H1 (cell line): ENCODE measurements around the gene DNMT3L. TPM values are rescaled to one million over a fixed set of nuclear protein-coding genes. Genes with fewer than 3 reads are reported as not detected.

Source experiments
- CTCF ChIA-PET: fragments of 300-600 bp; sonication (Branson Sonifier 250); formaldehyde crosslinking; loops from one replicate; lab custom pipeline; 2021; ENCODE audit not compliant: partially characterized antibody; lab: Charles Lee
- POLR2A ChIA-PET: fragments of 300-600 bp; sonication (Branson Sonifier 250); formaldehyde crosslinking; loops from one replicate; lab custom pipeline; 2021; ENCODE audit warnings: inconsistent platforms; ENCODE audit not compliant: partially characterized antibody; lab: Charles Lee
- DNase-seq, 2 experiments: peaks; one replicate each; pipeline versions ENCODE4 v3.0.0 to v3.0.0-alpha.2; 2010 to 2022; ENCODE audit warnings: low spot score in 2 of 2, low read depth in 1 of 2, mixed read lengths in 1 of 2
- FAIRE-seq: peaks from 2 replicates; lab custom pipeline; 2011; peaks lifted over from hg19 to GRCh38; lab: Jason Lieb, UNC
- H2AFZ ChIP-seq: 2 replicates; pipeline ENCODE4 v1.8.1; 2012; ENCODE audit warnings: low read length, inconsistent platforms
- H2AK5ac ChIP-seq: 2 replicates; pipeline ENCODE4 v1.6.1; 2013; ENCODE audit warnings: low read depth, low read length
- H2BK120ac ChIP-seq: replicated peaks from 2 replicates; pipeline ENCODE3; 2013; ENCODE audit warnings: low read depth, low read length, inconsistent platforms
- H2BK12ac ChIP-seq: 2 replicates; pipeline ENCODE4 v1.6.1; 2013; ENCODE audit warnings: low read depth, low read length
- H2BK15ac ChIP-seq: 2 replicates; pipeline ENCODE4 v1.6.1; 2013; ENCODE audit warnings: low read length
- H2BK20ac ChIP-seq: 2 replicates; pipeline ENCODE4 v1.6.1; 2013; ENCODE audit warnings: low read length
- H2BK5ac ChIP-seq: 2 replicates; pipeline ENCODE4 v1.6.1; 2013; ENCODE audit warnings: low read depth, low read length
- H3K14ac ChIP-seq: 2 replicates; pipeline ENCODE4 v1.6.1; 2013; ENCODE audit warnings: inconsistent platforms; ENCODE audit not compliant: insufficient read length
- H3K18ac ChIP-seq: 2 replicates; pipeline ENCODE4 v1.6.1; 2013; ENCODE audit warnings: low read length; ENCODE audit errors: extremely low read depth
- H3K23ac ChIP-seq: 2 replicates; pipeline ENCODE4 v1.6.1; 2013; ENCODE audit warnings: inconsistent platforms; ENCODE audit not compliant: insufficient read length
- H3K23me2 ChIP-seq: 2 replicates; pipeline ENCODE4 v1.6.1; 2013; ENCODE audit warnings: low read depth, low read length
- H3K27ac ChIP-seq: 2 replicates; pipeline ENCODE4 v1.6.1; 2011; ENCODE audit warnings: low read depth, low read length, inconsistent platforms
- H3K27me3 ChIP-seq, 4 experiments: replicated peaks in 1 of 4; 1 replicate in 1 of 4; 2 replicates in 3 of 4; pipeline versions ENCODE4 v1.6.1 to v1.8.1; 2011 to 2013; ENCODE audit warnings: low read length in 3 of 4, mild to moderate bottlenecking in 3 of 4, inconsistent platforms in 2 of 4, mixed read lengths in 2 of 4, moderate library complexity in 1 of 4; ENCODE audit not compliant: control insufficient read depth in 3 of 4, insufficient read depth in 3 of 4; ENCODE audit errors: extremely low read depth in 1 of 4
- H3K36me3 ChIP-seq, 4 experiments: 2 replicates each; pipeline versions ENCODE4 v1.6.1 to v1.8.1; 2011 to 2013; ENCODE audit warnings: mild to moderate bottlenecking in 4 of 4, low read length in 3 of 4, moderate library complexity in 2 of 4, control low read depth in 1 of 4, inconsistent platforms in 1 of 4; ENCODE audit not compliant: insufficient read depth in 4 of 4, control insufficient read depth in 2 of 4
- H3K4ac ChIP-seq: replicated peaks from 2 replicates; pipeline ENCODE3; 2013; ENCODE audit warnings: low read length, low read depth, mixed read lengths, inconsistent platforms; ENCODE audit not compliant: insufficient read length
- H3K4me1 ChIP-seq, 4 experiments: replicated peaks in 1 of 4; 1 replicate in 1 of 4; 2 replicates in 3 of 4; pipeline versions ENCODE4 v1.6.1 to v1.8.1; 2011 to 2013; ENCODE audit warnings: low read length in 3 of 4, inconsistent platforms in 2 of 4, mixed read lengths in 1 of 4; ENCODE audit not compliant: insufficient read depth in 4 of 4, control insufficient read depth in 3 of 4
- H3K4me2 ChIP-seq, 2 experiments: 2 replicates each; pipeline versions ENCODE4 v1.6.1 to v1.8.1; 2011 to 2013; ENCODE audit warnings: low read depth in 2 of 2, low read length in 2 of 2, control low read depth in 1 of 2, inconsistent platforms in 1 of 2, mild to moderate bottlenecking in 1 of 2; ENCODE audit not compliant: insufficient read depth in 1 of 2
- H3K4me3 ChIP-seq, 4 experiments: fragments of 200-600, 300-600 bp in 1 of 4; sonication (generic), shearing (Covaris generic), sonication (Bioruptor Twin) in 1 of 4; 2 replicates each; pipeline versions ENCODE4 v1.5.1 to v1.8.1; 2011 to 2016; ENCODE audit warnings: low read length in 4 of 4, low read depth in 3 of 4, control low read depth in 2 of 4, inconsistent platforms in 2 of 4, mild to moderate bottlenecking in 2 of 4, mixed read lengths in 1 of 4, moderate library complexity in 1 of 4; ENCODE audit not compliant: insufficient read depth in 2 of 4; ENCODE audit errors: extremely low read depth in 1 of 4
- H3K56ac ChIP-seq: replicated peaks from 2 replicates; pipeline ENCODE3; 2013; ENCODE audit warnings: low read depth, mild to moderate bottlenecking, mixed read lengths, low read length, inconsistent platforms; ENCODE audit not compliant: insufficient read length
- H3K79me1 ChIP-seq: 2 replicates; pipeline ENCODE4 v1.6.1; 2013; ENCODE audit warnings: low read depth, low read length, control low read depth
- H3K79me2 ChIP-seq, 2 experiments: 2 replicates each; pipeline versions ENCODE4 v1.6.1 to v1.8.1; 2012 to 2013; ENCODE audit warnings: low read length in 2 of 2, mild to moderate bottlenecking in 2 of 2, inconsistent platforms in 1 of 2; ENCODE audit not compliant: insufficient read depth in 2 of 2, control insufficient read depth in 1 of 2
- H3K9ac ChIP-seq, 4 experiments: replicated peaks in 1 of 4; 1 replicate in 1 of 4; 2 replicates in 3 of 4; pipeline versions ENCODE4 v1.6.1 to v1.8.1; 2011 to 2013; ENCODE audit warnings: low read depth in 3 of 4, low read length in 3 of 4, control low read depth in 2 of 4, mild to moderate bottlenecking in 2 of 4, moderate library complexity in 2 of 4, inconsistent platforms in 1 of 4; ENCODE audit errors: extremely low read depth in 1 of 4
- H3K9me3 ChIP-seq, 2 experiments: 2 replicates each; pipeline versions ENCODE4 v1.6.1 to v1.8.1; 2012 to 2013; ENCODE audit warnings: mild to moderate bottlenecking in 2 of 2, moderate library complexity in 2 of 2, control low read depth in 1 of 2, inconsistent platforms in 1 of 2, low read depth in 1 of 2, low read length in 1 of 2, mixed read lengths in 1 of 2; ENCODE audit not compliant: insufficient read depth in 2 of 2
- H4K20me1 ChIP-seq, 2 experiments: replicated peaks in 1 of 2; 2 replicates each; pipeline versions ENCODE3 to v1.8.1; 2011 to 2013; ENCODE audit warnings: inconsistent platforms in 2 of 2, low read length in 2 of 2, mild to moderate bottlenecking in 1 of 2; ENCODE audit not compliant: insufficient read depth in 2 of 2, control insufficient read depth in 1 of 2
- H4K5ac ChIP-seq: 2 replicates; pipeline ENCODE4 v1.6.1; 2013; ENCODE audit warnings: low read length, low read depth, mixed read lengths, inconsistent platforms; ENCODE audit not compliant: insufficient read length
- H4K8ac ChIP-seq: 2 replicates; pipeline ENCODE4 v1.8.0; 2013; ENCODE audit warnings: mild to moderate bottlenecking, moderate library complexity, low read length, inconsistent platforms; ENCODE audit not compliant: insufficient read depth; ENCODE audit errors: extremely low read depth
- H4K91ac ChIP-seq: replicated peaks from 2 replicates; pipeline ENCODE3; 2013; ENCODE audit warnings: low read length, mixed read lengths, inconsistent platforms; ENCODE audit not compliant: insufficient read length
- BCL11A ChIP-seq, 2 experiments: IDR thresholded peaks; one replicate each; pipeline ENCODE4 v1.6.1; 2011; ENCODE audit warnings: low read depth in 2 of 2, low read length in 2 of 2, mild to moderate bottlenecking in 2 of 2
- CTBP2 ChIP-seq: IDR thresholded peaks from 2 replicates; pipeline ENCODE4 v1.7.0; 2011; ENCODE audit warnings: borderline replicate concordance, mild to moderate bottlenecking, moderate library complexity, mixed read lengths, low read length; ENCODE audit not compliant: insufficient read depth, insufficient read length
- CTCF ChIP-seq, 3 experiments: IDR thresholded peaks; 1 replicate in 2 of 3; 2 replicates in 1 of 3; pipeline versions ENCODE4 v1.5.1 to v1.6.1; 2011; ENCODE audit warnings: low read length in 3 of 3, mild to moderate bottlenecking in 3 of 3, inconsistent platforms in 2 of 3, low read depth in 1 of 3, moderate library complexity in 1 of 3; ENCODE audit not compliant: insufficient read depth in 1 of 3; ENCODE audit errors: control extremely low read depth in 1 of 3
- EP300 ChIP-seq, 2 experiments: IDR thresholded peaks; 1 replicate in 1 of 2; 2 replicates in 1 of 2; pipeline ENCODE4 v1.6.1; 2011 to 2012; ENCODE audit warnings: low read depth in 2 of 2, low read length in 2 of 2, mild to moderate bottlenecking in 2 of 2, borderline replicate concordance in 1 of 2, inconsistent platforms in 1 of 2, moderate library complexity in 1 of 2
- RAD21 ChIP-seq, 2 experiments: IDR thresholded peaks in 1 of 2; conservative IDR thresholded peaks in 1 of 2; 2 replicates each; pipeline ENCODE4 v1.6.1; 2011; ENCODE audit warnings: low read depth in 2 of 2, low read length in 2 of 2, improper control_type of control experiment in 1 of 2, inconsistent platforms in 1 of 2, mild to moderate bottlenecking in 1 of 2, moderate library complexity in 1 of 2
- TBP ChIP-seq: IDR thresholded peaks from 2 replicates; pipeline ENCODE4 v1.6.1; 2011; ENCODE audit warnings: low read depth, low read length, improper control_type of control experiment
- TCF12 ChIP-seq: IDR thresholded peaks from 2 replicates; pipeline ENCODE4 v1.6.1; 2011; ENCODE audit warnings: low read depth, mild to moderate bottlenecking, low read length
- YY1 ChIP-seq: IDR thresholded peaks from 2 replicates; pipeline ENCODE4 v1.6.1; 2011; ENCODE audit warnings: low read depth, mild to moderate bottlenecking, low read length
- WGBS, 2 experiments: shearing (Covaris generic) in 1 of 2; methylation state at CpG; one replicate each; pipeline versions ENCODE4 v1.1.6 to v1.1.7; 2013 to 2015; ENCODE audit warnings: low lambda C conversion rate in 2 of 2, mixed read lengths in 2 of 2, inconsistent platforms in 1 of 2, low coverage in 1 of 2, missing lambda C conversion rate in 1 of 2; ENCODE audit not compliant: insufficient replicate concordance in 2 of 2, insufficient coverage in 1 of 2, insufficient read length in 1 of 2; ENCODE audit errors: extremely low coverage in 1 of 2, missing lambda C conversion rate in 1 of 2; 5-methylcytosine and 5-hydroxymethylcytosine counted together
- polyA plus RNA-seq, 7 experiments: library from polyadenylated mRNA; depleted of rRNA in 3 of 7; stranded (reverse) in 5 of 7; unstranded in 2 of 7; fragments of >200 nt in 5 of 7; fragments of 200-250 nt in 2 of 7; gene quantifications; 1 replicate in 5 of 7; 2 replicates in 1 of 7; 4 replicates in 1 of 7; pipeline versions ENCODE4 v1.2.1 to v1.2.3, GENCODE V29; 2011 to 2013; ENCODE audit warnings: missing spikeins in 2 of 7, mixed read lengths in 2 of 7
- total RNA-seq: library from RNA; stranded (reverse); fragmentation: NEBNext Ultra II Directional; extraction: Animal tissue kit (Norgen Biotek cat#: 25700); gene quantifications from 2 replicates; pipeline ENCODE4 v1.2.1, GENCODE V29; 2021

Gene DNMT3L
- total and polyA plus RNA-seq, 2 of the 8 experiments (the other 6 are each of a cell fraction or from before 2014, with no cell fraction given): 0.06 TPM; not detected in 1

- no peak overlapping the region for H3K4me2 ChIP-seq
- POLR2A ChIA-PET: no interaction called here
- no peak overlapping the region for H3K56ac ChIP-seq
- TF ChIP-seq RAD21 (IDR thresholded peaks at IDR 0.05 in 1 of 2, conservative IDR thresholded peaks at IDR 0.05 in 1 of 2; ENCODE audit: low read depth in 2 of 2, low read length in 2 of 2) (peak; percentile 92 to 93), YY1 (peak; percentile 66; the same call in 1 of the 2 replicates), EP300 (IDR thresholded peaks at IDR 0.05; ENCODE audit: borderline replicate concordance in 1 of 2, low read depth in 2 of 2, low read length in 2 of 2) (no peak), CTBP2 (peak; percentile 61), BCL11A (IDR thresholded peaks at IDR 0.05; ENCODE audit: low read depth in 2 of 2, low read length in 2 of 2) (no peak), CTCF (IDR thresholded peaks at IDR 0.05; ENCODE audit: control extremely low read depth in 1 of 3, insufficient read depth in 1 of 3, low read depth in 1 of 3, low read length in 3 of 3) (peak in 2 of 3 experiments; percentile 88 to 91; a peak in 3 of 4 replicates), TCF12 (no peak), TBP (peak; percentile 31; the same call in 1 of the 2 replicates)
These were observed 36.0 kb upstream of the DNMT3L start for GRCh38 chr21:44297525-44298290.

More at GRCh38 chr21:44297525-44298290, 36.0 kb upstream of the DNMT3L start:
- H3K9me3 ChIP-seq: no peaks in the 10 kb centered on the region
- no peak overlapping the region for H4K8ac ChIP-seq
- H3K27ac ChIP-seq: no peak overlapping the region
- peaks cover 0 to 3% of the 10 kb centered on the region in 2 experiments; a peak in 1 of 4 replicates for H3K79me2 ChIP-seq
- H4K5ac ChIP-seq: no peak overlapping the region
- WGBS, 2 experiments: 42% methylated on average over 22 of the region's 22 CpGs; no CpG with 5 or more reads in 1 of the 2 experiments
- peaks cover 0 to 3% (median 0%) of the 10 kb centered on the region in 4 experiments; a peak in 2 of 7 replicates for H3K27me3 ChIP-seq
- H3K9ac ChIP-seq: no peak overlapping the region
- H2BK5ac ChIP-seq: no peak overlapping the region
- peaks cover 6% of the 10 kb centered on the region; the same call in 1 of the 2 replicates for H3K79me1 ChIP-seq
- H3K23ac ChIP-seq: no peak overlapping the region
- CTCF ChIA-PET: interaction anchor here (0.8 to 5.0 kb wide), 15 partner anchors 9 to 141 kb away, joined by 3 to 53 read pairs (median 6); partner anchors contain the start of gene AIRE
- FAIRE-seq (peak; percentile 70), DNase-seq (peak; percentile 49 to 87)
- no peaks in the 10 kb centered on the region for H3K36me3 ChIP-seq
- H2BK120ac ChIP-seq: no peak overlapping the region
- H3K18ac ChIP-seq: no peak overlapping the region
- H3K4me1 ChIP-seq: peaks cover 0 to 15% (median 5%) of the 10 kb centered on the region in 4 experiments; a peak in 5 of 7 replicates
- no peak overlapping the region for H3K4me3 ChIP-seq
- H2BK15ac ChIP-seq: 0 out of 2 replicates have a peak overlapping the region, but pooled peaks have one; percentile 72
- peaks cover 12% of the 10 kb centered on the region; the same call in 1 of the 2 replicates for H3K23me2 ChIP-seq
- H3K4ac ChIP-seq: no peak overlapping the region
- no peak overlapping the region for H2BK12ac ChIP-seq
- H4K91ac ChIP-seq: no peak overlapping the region
- H3K14ac ChIP-seq: no peak overlapping the region
- no peak overlapping the region for H2BK20ac ChIP-seq
- H2AK5ac ChIP-seq: no peak overlapping the region
- H2AFZ ChIP-seq: no peak overlapping the region
- H4K20me1 ChIP-seq: peaks cover 6 to 9% of the 10 kb centered on the region in 2 experiments
